ENCODE measurements around the gene VAT1L.

The VAT1L gene

GRCh38 chr16:77834635-77835540, 46.5 kb downstream of the VAT1L start:
- DNase-seq (ENCODE audit: low spot score): no peak

GRCh38 chr16:77836801-77837200, 48.4 kb downstream of the VAT1L start:
- no peak for DNase-seq (ENCODE audit: low spot score)

DNA sequence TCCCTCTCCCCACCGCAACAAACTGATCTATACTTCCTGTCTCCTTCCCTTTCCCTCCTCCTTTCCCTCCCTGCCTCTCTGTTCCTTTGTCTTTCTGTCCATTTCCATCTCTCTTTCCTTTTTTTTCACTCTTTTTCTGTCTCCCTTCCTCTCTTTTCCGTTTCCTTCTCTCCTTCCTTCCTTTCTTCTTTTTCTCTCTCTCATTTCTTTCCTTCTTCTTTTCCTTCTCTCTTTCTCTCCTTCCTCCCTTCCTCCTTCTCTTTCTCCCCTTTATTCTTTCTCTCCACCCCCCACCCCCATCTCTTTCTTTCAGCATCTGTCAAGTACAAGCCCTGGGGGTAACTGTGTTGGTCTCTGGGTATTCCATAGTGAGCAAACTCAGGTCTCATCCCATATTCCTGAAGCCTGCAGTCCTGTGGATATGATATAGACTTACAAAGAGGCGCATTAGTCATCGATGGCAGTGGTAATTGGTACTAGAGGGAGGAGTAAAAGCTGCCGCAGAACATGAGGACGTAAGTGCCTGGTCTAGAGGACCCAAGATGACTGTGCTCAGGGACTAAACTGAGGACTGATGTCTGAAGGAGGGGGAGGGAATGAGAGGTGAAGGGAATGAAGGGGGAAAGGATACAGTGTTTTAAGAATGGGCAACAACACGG, 50.4 kb downstream of the VAT1L start:
- DNase-seq (ENCODE audit: low spot score): no peak

GRCh38 chr16:77840093-77840492, 51.7 kb downstream of the VAT1L start:
- no peak for DNase-seq (ENCODE audit: low spot score)

GRCh38 chr16:77840673-77841501, 52.5 kb downstream of the VAT1L start:
- no peak for DNase-seq (ENCODE audit: low spot score)

DNA sequence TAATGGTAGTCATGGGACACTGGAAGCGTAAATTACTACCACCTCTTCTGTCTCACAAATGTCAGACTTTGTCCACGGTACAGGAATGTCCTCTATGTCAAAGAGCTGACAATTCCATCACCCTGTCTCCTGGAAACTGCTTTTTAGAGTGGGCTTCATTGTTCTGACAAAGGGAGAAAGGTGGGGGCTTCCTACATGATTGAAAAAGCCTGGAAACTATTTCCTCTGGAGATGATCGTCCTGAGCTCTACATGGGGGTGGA, 53.1 kb downstream of the VAT1L start:
- DNase-seq (ENCODE audit: low spot score): no peak

- DNase-seq (ENCODE audit: low spot score): no peak
Observed at GRCh38 chr16:77842468-77842867, 54.1 kb downstream of the VAT1L start.

GRCh38 chr16:77843405-77843804, 55.0 kb downstream of the VAT1L start:
- DNase-seq (ENCODE audit: low spot score): no peak

- DNase-seq (ENCODE audit: low spot score): no peak
Observed at GRCh38 chr16:77844801-77845200, 56.4 kb downstream of the VAT1L start.

DNA sequence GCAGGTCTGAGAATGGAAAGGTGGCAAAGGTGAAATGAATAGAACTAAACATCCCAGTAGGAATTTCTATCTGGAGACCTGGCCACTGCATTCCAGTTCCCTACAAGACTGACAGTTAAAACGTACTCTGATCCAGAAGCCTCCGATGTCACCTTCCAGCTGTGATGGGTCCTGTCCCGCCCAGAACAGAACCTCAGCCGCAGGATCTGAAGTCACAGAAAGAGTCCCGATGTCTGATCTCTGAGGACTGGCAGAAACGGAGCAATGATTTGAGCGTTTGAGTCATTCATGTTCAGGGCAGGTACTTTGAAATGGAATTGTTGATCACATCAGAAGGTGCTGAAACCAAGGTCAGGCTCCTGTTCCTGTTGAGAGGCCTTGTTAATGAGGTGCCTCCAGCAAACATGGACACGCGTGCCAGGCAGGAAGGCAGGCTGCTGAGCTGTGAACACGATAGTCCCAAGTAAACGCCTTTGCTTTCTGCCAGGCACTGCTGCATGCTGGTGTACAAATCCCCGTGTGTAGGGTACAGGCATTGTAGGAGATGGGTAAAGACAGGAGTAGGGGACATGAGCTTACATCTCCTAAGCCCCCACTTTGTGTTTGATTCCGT, 61.4 kb downstream of the VAT1L start:
- no peak for DNase-seq (ENCODE audit: low spot score)

DNA sequence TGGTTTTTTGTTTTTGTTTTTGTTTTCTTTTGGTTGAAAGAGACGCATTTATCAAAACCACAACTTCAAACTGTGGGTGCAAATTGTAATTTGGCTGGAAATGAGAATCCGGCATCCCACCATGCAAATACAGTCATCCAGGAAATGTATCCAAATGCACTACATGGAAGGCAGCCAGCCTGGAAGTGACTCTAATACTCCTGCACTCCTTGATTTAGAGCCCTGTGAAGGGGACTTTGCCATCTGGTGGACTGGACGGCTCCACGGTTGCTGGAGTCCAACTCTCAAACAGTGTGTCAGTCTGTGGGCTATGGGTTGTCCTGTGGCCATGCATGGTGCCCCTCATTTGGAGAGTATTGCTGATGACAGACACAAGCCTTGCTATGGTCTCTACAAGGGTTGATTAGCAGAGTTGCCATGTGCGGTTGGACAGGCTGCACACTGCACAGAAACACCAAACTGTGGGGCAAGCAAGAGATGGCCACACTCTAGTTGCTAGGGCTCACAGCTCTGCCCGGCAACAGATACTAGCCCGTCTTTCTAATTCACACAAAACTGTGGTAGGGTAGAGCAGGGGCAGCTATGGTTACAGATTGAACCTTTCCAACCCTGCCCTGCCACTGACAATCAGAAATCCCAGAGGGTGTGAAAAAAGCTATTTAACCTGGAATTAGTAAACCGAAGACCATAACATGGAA, 62.4 kb downstream of the VAT1L start:
- no peak for DNase-seq (ENCODE audit: low spot score)

GRCh38 chr16:77853161-77853560, 64.8 kb downstream of the VAT1L start:
- no peak for DNase-seq (ENCODE audit: low spot score)

DNA sequence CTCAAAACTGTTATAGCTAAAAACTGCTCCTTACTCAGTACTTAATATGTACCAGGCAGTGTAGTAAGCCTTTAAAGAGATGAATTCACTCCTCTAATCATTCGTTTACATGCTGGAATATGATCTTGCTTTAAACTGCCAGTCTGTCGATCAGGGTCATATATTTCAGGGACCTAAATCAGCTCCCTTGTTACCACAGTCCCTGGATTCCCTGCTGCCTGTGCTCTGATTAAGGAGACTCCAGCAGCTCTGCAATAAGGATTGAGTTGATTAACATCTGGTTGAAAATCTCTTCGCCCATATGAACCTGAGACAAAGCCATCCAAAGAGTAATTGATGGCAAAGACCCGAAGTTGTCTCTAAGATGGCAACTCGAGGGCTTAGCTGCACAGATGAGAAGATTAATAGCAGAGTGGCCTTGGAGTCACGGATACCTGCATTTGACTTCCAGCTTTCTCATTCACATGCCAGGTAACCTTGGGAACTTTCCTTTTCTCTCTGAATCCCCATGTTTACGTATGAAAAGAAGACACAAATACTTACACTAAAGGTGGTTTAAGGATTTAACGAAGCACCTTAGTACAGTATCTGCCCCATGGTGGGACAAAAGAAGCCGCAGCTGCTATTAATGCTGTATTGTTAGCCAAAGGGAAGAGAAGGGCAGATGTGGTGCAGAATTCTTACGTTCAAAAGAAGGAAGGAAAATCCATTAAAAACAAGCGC, 68.2 kb downstream of the VAT1L start:
- no peak for DNase-seq (ENCODE audit: low spot score)

DNA sequence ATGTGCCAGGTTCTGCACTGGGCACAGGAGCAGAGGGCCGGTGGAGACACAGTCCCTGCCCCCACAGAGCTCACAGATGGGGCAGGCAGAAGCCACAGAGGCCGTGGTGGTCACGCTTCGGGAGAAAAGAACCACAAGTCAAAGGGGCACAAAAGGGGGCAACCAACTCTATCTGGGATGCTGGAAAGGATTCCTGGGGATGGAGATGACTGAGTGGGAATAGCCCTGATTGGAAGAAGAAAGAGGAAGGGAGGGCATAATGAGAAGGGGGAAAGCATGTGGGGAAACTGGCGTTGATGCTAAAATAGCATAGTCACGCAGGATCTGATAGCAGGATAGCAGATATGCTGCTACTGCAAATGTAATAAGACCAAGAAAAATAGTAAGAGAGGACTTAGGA, 69.7 kb downstream of the VAT1L start:
- no peak for DNase-seq (ENCODE audit: low spot score)

- DNase-seq (ENCODE audit: low spot score): no peak
Observed at GRCh38 chr16:77859493-77860232, 71.3 kb downstream of the VAT1L start.

DNA sequence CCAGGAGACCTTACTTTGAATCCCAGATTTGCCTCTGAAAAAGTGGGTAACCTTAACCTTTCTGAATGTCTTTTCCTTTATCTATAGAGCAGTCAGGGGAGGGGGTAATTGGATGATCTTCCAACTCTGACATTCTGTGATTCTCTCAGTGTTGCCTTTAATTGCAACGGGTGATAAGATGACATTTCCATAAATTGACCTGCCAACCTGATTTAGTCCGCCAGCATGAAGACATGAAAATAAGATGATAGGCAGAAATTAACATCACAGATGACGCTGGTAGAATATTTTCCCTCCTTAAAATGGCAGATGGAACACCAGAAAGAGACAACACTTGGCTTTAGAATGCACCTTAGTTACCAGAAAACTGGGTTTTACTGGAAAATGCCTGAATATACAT, 72.6 kb downstream of the VAT1L start:
- no peak for DNase-seq (ENCODE audit: low spot score)

- DNase-seq (ENCODE audit: low spot score): no peak
Observed at GRCh38 chr16:77863250-77863649, 74.9 kb downstream of the VAT1L start.

DNA sequence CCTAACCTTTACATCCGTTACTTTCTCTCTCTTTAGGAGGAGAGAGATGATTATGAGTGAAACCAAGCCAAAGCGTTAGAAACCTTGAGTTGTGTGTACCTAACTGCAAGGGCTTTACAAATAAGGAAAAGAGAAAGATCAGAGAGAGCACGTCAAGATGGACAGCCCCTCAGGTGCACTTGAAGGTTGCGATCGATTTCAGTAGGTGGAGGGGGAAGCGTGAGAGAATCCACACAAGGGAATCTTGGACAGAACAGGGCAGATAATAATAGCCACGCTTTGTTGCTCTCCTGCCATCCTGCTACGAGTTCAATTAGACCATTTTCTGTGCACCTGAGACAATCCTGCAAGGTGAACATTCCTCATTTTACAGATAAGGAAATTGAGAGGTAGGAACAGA, 78.4 kb downstream of the VAT1L start:
- DNase-seq (ENCODE audit: low spot score): no peak

- no peak for DNase-seq (ENCODE audit: low spot score)
Observed at GRCh38 chr16:77868052-77868451, 79.7 kb downstream of the VAT1L start.

DNA sequence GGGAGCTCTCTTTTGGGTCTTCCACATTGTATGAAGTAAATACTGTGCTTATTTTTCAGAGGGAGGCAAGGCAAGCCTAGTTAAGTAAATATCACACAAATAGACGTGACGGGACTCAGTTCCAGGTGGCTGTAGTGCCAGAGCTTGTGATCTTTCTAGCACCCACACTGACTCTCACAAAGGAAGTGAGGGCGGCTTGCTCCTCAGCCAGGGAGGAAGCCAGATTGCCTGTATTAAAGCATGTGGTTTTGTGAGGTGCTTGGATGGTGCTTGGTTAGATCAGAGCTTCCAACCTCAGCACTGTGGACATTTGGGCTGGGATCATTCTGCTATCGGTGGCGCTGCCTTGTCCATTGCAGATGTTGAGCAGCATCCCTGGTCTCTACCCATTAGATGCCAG, 80.1 kb downstream of the VAT1L start:
- DNase-seq (ENCODE audit: low spot score): no peak
